Tibial nerve (tissue), 4 donors: Measurements from ENCODE around the gene AQP3. TPM values are rescaled to one million over a fixed set of nuclear protein-coding genes. Genes with fewer than 3 reads are reported as not detected.
"Not testable (repeated sequence)": the region's sequence is repeated elsewhere in the genome, so short reads cannot be mapped to it uniquely, and the experiment has no call there.

Source experiments
- DNase-seq, 2 donors: peaks; one replicate each; pipeline ENCODE4 v3.0.0-alpha.2; 2019; ENCODE audit warnings: low spot score in 2 of 2
- H3K27ac ChIP-seq, 4 donors: fragments of 200-600 bp; sonication (generic) in 3 of 4; one replicate each; pipeline ENCODE4 v1.5.1; 2017 to 2019; ENCODE audit warnings: mild to moderate bottlenecking in 1 of 4
- H3K27me3 ChIP-seq, 2 donors: fragments of 200-600 bp; sonication (generic) in 1 of 2; one replicate each; pipeline versions ENCODE4 v1.5.1 to v1.6.0; 2017 to 2019
- H3K36me3 ChIP-seq, 3 donors: fragments of 200-600 bp; sonication (generic); one replicate each; pipeline ENCODE4 v1.5.1; 2018 to 2019
- H3K4me1 ChIP-seq, 4 donors: fragments of 200-600 bp; sonication (generic) in 3 of 4; one replicate each; pipeline ENCODE4 v1.5.1; 2017 to 2019
- H3K4me3 ChIP-seq, 4 donors: fragments of 200-600 bp; sonication (generic) in 3 of 4; one replicate each; pipeline ENCODE4 v1.5.1; 2017 to 2019; ENCODE audit warnings: mild to moderate bottlenecking in 1 of 4, moderate library complexity in 1 of 4
- H3K9me3 ChIP-seq, 4 donors: fragments of 200-600 bp; sonication (generic) in 3 of 4; one replicate each; pipeline ENCODE4 v1.5.1; 2017 to 2019
- CTCF ChIP-seq, 5 experiments: fragments of 200-600 bp in 3 of 5; fragments of 450-650 bp in 2 of 5; sonication (generic) in 3 of 5; IDR thresholded peaks; one replicate each; pipeline ENCODE4 v1.5.1; 2016 to 2019; ENCODE audit warnings: antibody characterized with exemption in 5 of 5, mild to moderate bottlenecking in 3 of 5, moderate library complexity in 2 of 5
- EP300 ChIP-seq, 2 donors: sonication (generic); formaldehyde crosslinking; IDR thresholded peaks; one replicate each; pipeline ENCODE4 v1.6.1; 2017; ENCODE audit warnings: antibody characterized with exemption in 2 of 2, mild to moderate bottlenecking in 1 of 2
- POLR2A ChIP-seq, 2 donors: fragments of 450-650 bp; IDR thresholded peaks; one replicate each; pipeline ENCODE4 v1.6.1; 2017; ENCODE audit warnings: antibody characterized with exemption in 2 of 2, mild to moderate bottlenecking in 2 of 2, moderate library complexity in 2 of 2
- WGBS, 2 donors: methylation state at CpG; one replicate each; pipeline ENCODE4 v1.1.5; 2018; 5-methylcytosine and 5-hydroxymethylcytosine counted together
- total RNA-seq, 4 donors: library from RNA; depleted of rRNA; stranded (reverse); fragments of >200 nt; gene quantifications; one replicate each; pipeline ENCODE4 v1.1.0, GENCODE V29; 2016

The AQP3 gene
- total RNA-seq, 4 donors from 2014 or later: 41.1 to 200 (median 96.8) TPM

- 88% methylated on average over 4 of the region's 4 CpGs for WGBS, 2 donors
- Histone ChIP-seq H3K4me1 (peaks cover 0 to 23% (median 0%) of the 10 kb centered on the region in 4 donors), H3K4me3 (no peak overlapping the region), H3K27me3 (no peaks in the 10 kb centered on the region), H3K27ac (no peak overlapping the region), H3K36me3 (no peaks in the 10 kb centered on the region), H3K9me3 (no peaks in the 10 kb centered on the region)
- no peak for DNase-seq
- no peak for TF ChIP-seq POLR2A (IDR thresholded peaks at IDR 0.05)
- no peak for TF ChIP-seq EP300 (IDR thresholded peaks at IDR 0.05)
- no peak for TF ChIP-seq CTCF (IDR thresholded peaks at IDR 0.05)
Observed at GRCh38 chr9:33404788-33405362, 42.5 kb downstream of the AQP3 start.

GRCh38 chr9:33403941-33404787 lies 43.2 kb downstream of the AQP3 start:
- TF ChIP-seq CTCF (IDR thresholded peaks at IDR 0.05) (no peak), EP300 (IDR thresholded peaks at IDR 0.05) (no peak), POLR2A (IDR thresholded peaks at IDR 0.05) (no peak)
- 71 to 76% methylated on average over 17 of the region's 17 CpGs for WGBS, 2 donors
- no peak overlapping the region for H3K27ac ChIP-seq

GRCh38 chr9:33402371-33402770 lies 45.0 kb downstream of the AQP3 start, which contains the start of gene AQP7:
TSS of gene AQP7 (minus strand) at chr9:33402568. CDS start at chr9:33401262, 1,306 bp downstream.
- Histone ChIP-seq H3K4me1 (peaks cover 0 to 23% (median 0%) of the 10 kb centered on the region in 4 donors), H3K4me3 (peak within 1 kb of the TSS in 1 of 4 donors; percentile 9), H3K27ac (peak within 1 kb of the TSS in 2 of 4 donors; percentile 24 to 33)
- H3K27me3 ChIP-seq, H3K9me3 ChIP-seq, DNase-seq, H3K36me3 ChIP-seq: not testable (repeated sequence)
- 34 to 54% methylated on average over 7 to 10 of the region's 10 CpGs for WGBS, 2 donors

More at GRCh38 chr9:33403941-33404787, 43.2 kb downstream of the AQP3 start:
- peaks cover 0 to 23% (median 0%) of the 10 kb centered on the region in 4 donors for H3K4me1 ChIP-seq
- no peaks in the 10 kb centered on the region for H3K36me3 ChIP-seq
- H3K4me3 ChIP-seq: no peak overlapping the region
- H3K9me3 ChIP-seq: no peaks in the 10 kb centered on the region
- DNase-seq: no peak
- H3K27me3 ChIP-seq: no peaks in the 10 kb centered on the region

GRCh38 chr9:33401809-33402208 lies 45.6 kb downstream of the AQP3 start:
- not testable (repeated sequence) for H3K27me3 ChIP-seq, H3K36me3 ChIP-seq, H3K9me3 ChIP-seq, DNase-seq
- H3K27ac ChIP-seq: peak overlapping the region in 2 of 4 donors; percentile 24 to 33
- H3K4me3 ChIP-seq: peak overlapping the region in 1 of 4 donors; percentile 9
- WGBS, 2 donors: 52 to 55% methylated on average over 10 of the region's 10 CpGs
- peaks cover 0 to 23% (median 0%) of the 10 kb centered on the region in 4 donors for H3K4me1 ChIP-seq

GRCh38 chr9:33399047-33399446 lies 48.3 kb downstream of the AQP3 start:
- 86 to 93% methylated on average over 4 of the region's 4 CpGs for WGBS, 2 donors
- DNase-seq, H3K36me3 ChIP-seq, H3K4me3 ChIP-seq, H3K27ac ChIP-seq, H3K27me3 ChIP-seq, H3K9me3 ChIP-seq: not testable (repeated sequence)
- H3K4me1 ChIP-seq: peaks cover 0 to 17% (median 0%) of the 10 kb centered on the region in 4 donors

- not testable (repeated sequence) for H3K27me3 ChIP-seq, H3K4me1 ChIP-seq, H3K4me3 ChIP-seq, H3K36me3 ChIP-seq, DNase-seq, H3K27ac ChIP-seq, H3K9me3 ChIP-seq
- WGBS, 2 donors: 63 to 81% methylated on average over 3 of the region's 4 CpGs
Observed at GRCh38 chr9:33397801-33398200, 49.6 kb downstream of the AQP3 start.

GRCh38 chr9:33395159-33395879 lies 52.1 kb downstream of the AQP3 start:
- H3K27me3 ChIP-seq, H3K27ac ChIP-seq, H3K9me3 ChIP-seq, DNase-seq, H3K36me3 ChIP-seq, H3K4me1 ChIP-seq, H3K4me3 ChIP-seq: not testable (repeated sequence)
- WGBS, 2 donors: 79 to 86% methylated on average over 15 of the region's 15 CpGs

GRCh38 chr9:33393986-33394385 lies 53.4 kb downstream of the AQP3 start:
- H3K36me3 ChIP-seq, H3K27ac ChIP-seq, H3K27me3 ChIP-seq, H3K4me1 ChIP-seq, H3K9me3 ChIP-seq, DNase-seq, H3K4me3 ChIP-seq: not testable (repeated sequence)
- WGBS, 2 donors: 79 to 81% methylated on average over 3 of the region's 3 CpGs
